ENCODE data around the gene ZNF101.
"Not testable (repeated sequence)": the region's sequence is repeated elsewhere in the genome, so short reads cannot be mapped to it uniquely, and the experiment has no call there.

DNA sequence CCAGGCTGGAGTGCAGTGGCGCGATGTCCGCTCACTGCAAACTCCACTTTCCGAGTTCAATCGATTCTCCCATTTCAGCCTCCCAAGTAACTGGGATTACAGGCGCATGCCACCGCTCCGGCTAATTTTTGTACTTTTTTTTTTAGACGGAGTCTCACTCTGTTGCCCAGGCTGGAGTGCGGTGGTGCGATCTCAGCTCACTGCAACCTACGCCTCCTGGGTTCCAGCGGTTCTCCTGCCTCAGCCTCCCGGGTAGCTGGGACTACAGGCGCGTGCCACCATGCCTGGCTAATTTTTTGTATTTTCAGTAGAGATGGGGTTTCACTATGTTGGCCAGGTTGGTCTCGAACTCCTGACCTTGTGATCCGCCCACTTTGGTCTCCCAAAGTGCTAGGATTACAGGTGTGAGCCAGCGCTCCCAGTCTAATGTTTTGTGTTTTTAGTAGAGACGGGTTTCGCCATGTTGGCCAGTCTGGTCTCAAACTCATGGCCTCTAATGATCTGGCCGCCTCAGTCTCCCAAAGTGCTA lies 3.2 kb upstream of the ZNF101 start:
- TF ChIP-seq, protein P1, sequence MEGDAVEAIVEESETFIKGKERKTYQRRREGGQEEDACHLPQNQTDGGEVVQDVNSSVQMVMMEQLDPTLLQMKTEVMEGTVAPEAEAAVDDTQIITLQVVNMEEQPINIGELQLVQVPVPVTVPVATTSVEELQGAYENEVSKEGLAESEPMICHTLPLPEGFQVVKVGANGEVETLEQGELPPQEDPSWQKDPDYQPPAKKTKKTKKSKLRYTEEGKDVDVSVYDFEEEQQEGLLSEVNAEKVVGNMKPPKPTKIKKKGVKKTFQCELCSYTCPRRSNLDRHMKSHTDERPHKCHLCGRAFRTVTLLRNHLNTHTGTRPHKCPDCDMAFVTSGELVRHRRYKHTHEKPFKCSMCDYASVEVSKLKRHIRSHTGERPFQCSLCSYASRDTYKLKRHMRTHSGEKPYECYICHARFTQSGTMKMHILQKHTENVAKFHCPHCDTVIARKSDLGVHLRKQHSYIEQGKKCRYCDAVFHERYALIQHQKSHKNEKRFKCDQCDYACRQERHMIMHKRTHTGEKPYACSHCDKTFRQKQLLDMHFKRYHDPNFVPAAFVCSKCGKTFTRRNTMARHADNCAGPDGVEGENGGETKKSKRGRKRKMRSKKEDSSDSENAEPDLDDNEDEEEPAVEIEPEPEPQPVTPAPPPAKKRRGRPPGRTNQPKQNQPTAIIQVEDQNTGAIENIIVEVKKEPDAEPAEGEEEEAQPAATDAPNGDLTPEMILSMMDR (IDR thresholded peaks at IDR 0.05) = not testable (repeated sequence)
- TF ChIP-seq POLR2A (IDR thresholded peaks at IDR 0.05) = not testable (repeated sequence)
